ENCODE measurements around the gene NAV3.

The NAV3 gene

DNA sequence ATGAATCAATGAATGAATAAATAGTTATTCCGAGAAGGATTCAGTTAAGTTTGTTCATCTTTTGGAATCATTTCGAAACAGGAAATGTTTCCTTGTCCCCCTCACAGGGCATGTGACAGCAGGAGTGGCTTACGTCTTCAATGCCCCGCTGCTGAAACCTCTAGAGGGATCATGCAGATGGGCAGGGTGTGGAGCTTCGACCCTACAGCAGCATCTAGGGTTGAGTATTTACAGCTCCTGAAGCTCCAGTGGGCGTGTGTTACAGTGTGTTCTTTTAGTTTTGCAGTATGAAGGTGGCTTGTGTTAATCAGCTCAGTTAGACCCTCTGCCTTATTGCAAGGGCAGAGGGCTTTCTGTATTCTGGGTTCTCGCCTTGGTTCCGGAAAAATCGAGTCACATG, 2.6 kb downstream of the NAV3 start:
- no peaks in the 10 kb centered on the region for H3K36me3 ChIP-seq
- H3K27ac ChIP-seq, result no peak overlapping the region
- intact Hi-C loops (cut with DNase I; ENCODE audit: low total_unique reads), result no loop called here
- DNase-seq, result no peak
- H3K27me3 ChIP-seq, result no peaks in the 10 kb centered on the region
- no peak overlapping the region for H3K4me3 ChIP-seq
- no peak for TF ChIP-seq CTCF (IDR thresholded peaks at IDR 0.05)
- peaks cover 0 to 14% (median 6%) of the 10 kb centered on the region in 4 donors for H3K4me1 ChIP-seq
- H3K9me3 ChIP-seq, result no peaks in the 10 kb centered on the region

- Histone ChIP-seq H3K27me3 (no peaks in the 10 kb centered on the region), H3K27ac (no peak overlapping the region), H3K4me1 (peaks cover 0 to 14% (median 6%) of the 10 kb centered on the region in 4 donors), H3K4me3 (no peak overlapping the region), H3K36me3 (no peaks in the 10 kb centered on the region), H3K9me3 (no peaks in the 10 kb centered on the region)
- DNase-seq, result no peak
- TF ChIP-seq CTCF (IDR thresholded peaks at IDR 0.05), result no peak
- intact Hi-C loops (cut with DNase I; ENCODE audit: low total_unique reads), result no loop called here
Observed at GRCh38 chr12:77834618-77835017, 3.9 kb downstream of the NAV3 start.

DNA sequence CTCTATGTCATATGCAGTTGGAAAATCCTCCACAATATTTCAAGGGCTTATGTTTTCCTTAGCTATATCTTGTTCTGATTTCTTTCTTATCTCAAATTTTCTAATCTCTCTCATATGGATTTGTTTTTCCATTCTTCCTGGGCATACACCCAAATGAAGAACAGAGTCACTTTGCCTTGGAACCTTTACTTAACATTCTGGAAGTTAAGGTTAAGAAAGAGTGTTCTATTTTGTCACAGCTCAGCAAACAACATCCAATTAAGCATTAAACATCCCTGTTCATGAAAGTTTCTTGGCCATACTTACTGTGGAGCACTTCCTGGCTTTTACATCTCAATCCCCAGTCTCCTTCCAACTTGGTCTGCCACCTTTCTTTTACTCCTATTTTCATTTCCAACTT, 5.3 kb downstream of the NAV3 start:
- DNase-seq, result no peak
- intact Hi-C loops (cut with DNase I; ENCODE audit: low total_unique reads), result no loop called here
- no peak for TF ChIP-seq CTCF (IDR thresholded peaks at IDR 0.05)
- no peaks in the 10 kb centered on the region for H3K36me3 ChIP-seq
- H3K27ac ChIP-seq, result no peak overlapping the region
- no peaks in the 10 kb centered on the region for H3K27me3 ChIP-seq
- peaks cover 0 to 5% (median under 1%) of the 10 kb centered on the region in 4 donors for H3K4me1 ChIP-seq
- no peak overlapping the region for H3K4me3 ChIP-seq
- no peaks in the 10 kb centered on the region for H3K9me3 ChIP-seq

DNA sequence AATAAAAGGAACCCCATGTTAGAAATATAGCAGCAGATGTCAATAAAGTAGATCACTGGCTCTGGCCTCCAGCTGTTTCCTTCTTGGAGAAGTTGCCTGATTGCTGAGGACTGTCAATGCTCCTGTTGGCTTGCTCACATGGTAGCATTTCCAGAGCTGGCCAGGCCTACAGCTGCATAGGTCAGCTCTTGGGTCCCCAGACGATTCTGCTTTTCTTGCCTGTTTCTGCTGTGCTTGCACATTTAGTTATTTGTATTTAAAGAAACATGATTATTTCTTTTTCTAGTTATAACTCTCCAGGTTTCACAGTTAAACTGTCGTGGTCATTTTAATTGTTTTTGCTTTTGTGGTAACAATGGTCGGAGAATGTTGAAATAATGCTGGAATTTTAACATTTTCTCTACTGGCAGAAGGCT, 7.2 kb downstream of the NAV3 start:
- Histone ChIP-seq H3K36me3 (no peaks in the 10 kb centered on the region), H3K9me3 (no peaks in the 10 kb centered on the region), H3K27me3 (no peaks in the 10 kb centered on the region), H3K4me1 (no peaks in the 10 kb centered on the region), H3K27ac (no peak overlapping the region), H3K4me3 (no peak overlapping the region)
- TF ChIP-seq CTCF (IDR thresholded peaks at IDR 0.05), result no peak
- intact Hi-C loops (cut with DNase I; ENCODE audit: low total_unique reads), result no loop called here
- DNase-seq, result no peak

DNA sequence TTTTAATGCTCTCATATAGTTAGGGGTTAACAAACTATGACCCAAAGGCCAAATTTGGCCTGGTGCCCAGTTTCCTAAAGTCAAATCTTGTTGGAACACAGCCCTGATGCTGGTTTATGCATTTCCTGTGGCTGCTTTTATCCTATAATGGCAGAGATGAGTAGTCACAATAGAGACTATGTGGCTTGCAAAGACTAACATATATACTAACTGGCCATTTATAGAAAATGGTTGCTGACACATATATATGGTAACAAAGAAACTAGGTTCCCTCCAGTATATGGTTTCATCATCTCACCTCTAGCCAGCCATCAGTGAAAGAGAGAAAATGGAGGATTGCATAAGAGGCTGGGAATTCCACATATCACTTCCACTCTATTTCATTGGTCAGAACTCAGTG, 10.8 kb downstream of the NAV3 start:
- no peak for DNase-seq
- peaks cover 0 to 5% (median 0%) of the 10 kb centered on the region in 4 donors for H3K4me1 ChIP-seq
- intact Hi-C loops (cut with DNase I; ENCODE audit: low total_unique reads), result no loop called here
- H3K27me3 ChIP-seq, result no peaks in the 10 kb centered on the region
- H3K9me3 ChIP-seq, result no peaks in the 10 kb centered on the region
- no peak overlapping the region for H3K4me3 ChIP-seq
- no peak overlapping the region for H3K27ac ChIP-seq
- no peaks in the 10 kb centered on the region for H3K36me3 ChIP-seq
- no peak for TF ChIP-seq CTCF (IDR thresholded peaks at IDR 0.05)

DNA sequence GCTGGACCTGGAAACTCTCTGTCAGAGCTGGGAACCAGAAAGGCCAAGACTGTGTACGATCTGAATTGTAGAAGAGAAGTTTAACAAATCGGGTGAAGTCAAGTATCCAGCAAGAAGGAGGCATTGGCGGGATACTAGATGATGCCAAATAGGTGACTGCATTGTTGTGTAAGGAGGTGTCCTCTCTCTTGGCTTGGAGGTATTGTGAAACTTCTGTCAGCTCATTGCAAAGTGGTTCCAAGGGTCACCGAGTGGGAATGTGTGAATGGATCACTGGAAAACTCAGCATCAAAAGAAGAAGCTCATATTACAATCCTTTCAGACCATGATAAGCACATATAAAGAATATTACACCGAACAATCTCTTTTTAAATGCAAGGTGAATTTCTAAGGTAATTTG, 11.7 kb downstream of the NAV3 start:
- DNase-seq, result no peak
- Histone ChIP-seq H3K27ac (no peak overlapping the region), H3K9me3 (no peaks in the 10 kb centered on the region), H3K36me3 (no peaks in the 10 kb centered on the region), H3K4me3 (no peak overlapping the region), H3K27me3 (no peaks in the 10 kb centered on the region), H3K4me1 (peaks cover 0 to 12% (median 0%) of the 10 kb centered on the region in 4 donors)
- TF ChIP-seq CTCF (IDR thresholded peaks at IDR 0.05), result no peak
- intact Hi-C loops (cut with DNase I; ENCODE audit: low total_unique reads), result no loop called here
